Measurements from ENCODE around the gene ST8SIA2.

Gene ST8SIA2

GRCh38 chr15:92393071-92393979 is at the start of gene ST8SIA2:
ST8SIA2 (plus strand) TSS chr15:92393881; CDS start chr15:92394065, 184 bp downstream.
- DNase-seq: peak; percentile 38

- DNase-seq: peak; percentile 11
These were observed 49.6 kb upstream of the ST8SIA2 start for GRCh38 chr15:92343924-92344643.

- no peak for DNase-seq
These were observed 47.6 kb upstream of the ST8SIA2 start for GRCh38 chr15:92346063-92346462.

- no peak for DNase-seq
These were observed 38.4 kb upstream of the ST8SIA2 start for GRCh38 chr15:92355307-92355706.

- no peak for DNase-seq
These were observed 32.2 kb upstream of the ST8SIA2 start for GRCh38 chr15:92361321-92362000.

GRCh38 chr15:92362001-92362350 is 31.7 kb upstream of the ST8SIA2 start:
- no peak for DNase-seq

- DNase-seq: no peak
These were observed 28.6 kb upstream of the ST8SIA2 start for GRCh38 chr15:92365084-92365483.

- DNase-seq: no peak
These were observed 27.8 kb upstream of the ST8SIA2 start for GRCh38 chr15:92365906-92366305.

GRCh38 chr15:92366381-92366780 is 27.3 kb upstream of the ST8SIA2 start:
- no peak for DNase-seq

GRCh38 chr15:92375057-92375456 is 18.6 kb upstream of the ST8SIA2 start:
- no peak for DNase-seq

- no peak for DNase-seq
These were observed 17.6 kb upstream of the ST8SIA2 start for GRCh38 chr15:92376109-92376508.

GRCh38 chr15:92377083-92377789 is 16.4 kb upstream of the ST8SIA2 start:
- no peak for DNase-seq

GRCh38 chr15:92383519-92384324 is 10.0 kb upstream of the ST8SIA2 start:
- no peak for DNase-seq

GRCh38 chr15:92384381-92384780 is 9.3 kb upstream of the ST8SIA2 start:
- DNase-seq: peak; percentile 9

GRCh38 chr15:92385096-92385495 is 8.6 kb upstream of the ST8SIA2 start:
- no peak for DNase-seq

GRCh38 chr15:92391640-92392039 is 2.0 kb upstream of the ST8SIA2 start:
- peak; percentile 2 for DNase-seq

- no peak for DNase-seq
These were observed 1.2 kb upstream of the ST8SIA2 start for GRCh38 chr15:92392462-92392861.

GRCh38 chr15:92393980-92394308 is 263 bp downstream of the ST8SIA2 start:
- no peak for DNase-seq

GRCh38 chr15:92394309-92395097 is 822 bp downstream of the ST8SIA2 start:
- no peak for DNase-seq

GRCh38 chr15:92395098-92395635 is 1.5 kb downstream of the ST8SIA2 start:
- DNase-seq: no peak
